Sigmoid colon (tissue), 4 donors: ENCODE results near the gene DCBLD2.

Source experiments
- CTCF ChIP-seq, 4 experiments: fragments of 450-650 bp in 3 of 4; fragments of 200-600 bp in 1 of 4; IDR thresholded peaks; one replicate each; pipeline ENCODE4 v1.5.1; 2016 to 2019; ENCODE audit warnings: antibody characterized with exemption in 4 of 4, mild to moderate bottlenecking in 3 of 4, moderate library complexity in 2 of 4
- EP300 ChIP-seq, 4 donors: sonication (generic); formaldehyde crosslinking; IDR thresholded peaks; one replicate each; pipeline ENCODE4 v1.6.1; 2017; ENCODE audit warnings: antibody characterized with exemption in 4 of 4
- POLR2A ChIP-seq, 2 donors: fragments of 450-650 bp; IDR thresholded peaks; one replicate each; pipeline ENCODE4 v1.6.1; 2016; ENCODE audit warnings: antibody characterized with exemption in 2 of 2, mild to moderate bottlenecking in 2 of 2, moderate library complexity in 2 of 2

- TF ChIP-seq POLR2A (IDR thresholded peaks at IDR 0.05) (no peak), EP300 (IDR thresholded peaks at IDR 0.05) (no peak), CTCF (IDR thresholded peaks at IDR 0.05) (no peak)
These were observed 77.7 kb downstream of the DCBLD2 start for GRCh38 chr3:98823791-98824190.
